Heart left ventricle (tissue), 13 donors: ENCODE data around the gene RAPGEF3.

Source experiments
- CTCF ChIP-seq, 12 donors: fragments of 200-600 bp; sonication (generic) in 4 of 12; IDR thresholded peaks; one replicate each; pipeline versions ENCODE4 v1.5.0 to v1.8.0; 2018 to 2022; ENCODE audit warnings: antibody characterized with exemption in 12 of 12, mild to moderate bottlenecking in 5 of 12
- POLR2A ChIP-seq, 2 donors: fragments of 450-650 bp; IDR thresholded peaks; one replicate each; pipeline ENCODE4 v1.6.1; 2017; ENCODE audit warnings: antibody characterized with exemption in 2 of 2, mild to moderate bottlenecking in 2 of 2, moderate library complexity in 2 of 2
- donor health status: ischemic (EF 13 %, LVEDD 7.1; RV severe dilation, severe dysfunction).
- donor health status: DM: no; HTN: yes; CAD: no.
- donor health status: DM: no; HTN: no; CAD: no.
- donor health status: ischemic (EF 25% LVEDD 6.9; RV normal size, moderate dysfunction).
- donor health status: ischemic (EF 25% LVEDD 5.7; RV mildly dilated, moderate dysfunction).
- donor health status: ischemic (EF 35%, LVEDD 5.7; RV mildly dilated, moderate dysfunction).
- donor health status: nonischemic (EF 11% LVEDD 7.7; RV severe dilation, severe dysfunction).
- donor health status: DM: yes; HTN: yes; CAD: no.
- donor health status: PGD.
- donor health status: ischemic (EF 29% LVEDD 5.4; RV normal size, mild dysfunction).
- donor health status: nonischemic (EF 23%, LVEDD 6.1; RV moderate dilation, normal function).

GRCh38 chr12:47774663-47775062 lies 16.0 kb upstream of the RAPGEF3 start:
- TF ChIP-seq CTCF (IDR thresholded peaks at IDR 0.05) (no peak), POLR2A (IDR thresholded peaks at IDR 0.05) (no peak)
